Measurements from ENCODE around the gene GTPBP2.
"Not testable (repeated sequence)": the region's sequence is repeated elsewhere in the genome, so short reads cannot be mapped to it uniquely, and the experiment has no call there.

Gene GTPBP2

GRCh38 chr6:43608310-43608763 lies 20.7 kb downstream of the GTPBP2 start:
- intact Hi-C loops (cut with DNase I; ENCODE audit: low total_unique reads) = no loop called here
- Histone ChIP-seq H3K4me1 (no peaks in the 10 kb centered on the region), H3K27ac (no peak overlapping the region), H3K27me3 (no peaks in the 10 kb centered on the region), H3K4me3 (no peak overlapping the region), H3K36me3 (peaks cover 6 to 74% (median 32%) of the 10 kb centered on the region in 3 donors), H3K9me3 (no peaks in the 10 kb centered on the region)
- TF ChIP-seq, protein P1, sequence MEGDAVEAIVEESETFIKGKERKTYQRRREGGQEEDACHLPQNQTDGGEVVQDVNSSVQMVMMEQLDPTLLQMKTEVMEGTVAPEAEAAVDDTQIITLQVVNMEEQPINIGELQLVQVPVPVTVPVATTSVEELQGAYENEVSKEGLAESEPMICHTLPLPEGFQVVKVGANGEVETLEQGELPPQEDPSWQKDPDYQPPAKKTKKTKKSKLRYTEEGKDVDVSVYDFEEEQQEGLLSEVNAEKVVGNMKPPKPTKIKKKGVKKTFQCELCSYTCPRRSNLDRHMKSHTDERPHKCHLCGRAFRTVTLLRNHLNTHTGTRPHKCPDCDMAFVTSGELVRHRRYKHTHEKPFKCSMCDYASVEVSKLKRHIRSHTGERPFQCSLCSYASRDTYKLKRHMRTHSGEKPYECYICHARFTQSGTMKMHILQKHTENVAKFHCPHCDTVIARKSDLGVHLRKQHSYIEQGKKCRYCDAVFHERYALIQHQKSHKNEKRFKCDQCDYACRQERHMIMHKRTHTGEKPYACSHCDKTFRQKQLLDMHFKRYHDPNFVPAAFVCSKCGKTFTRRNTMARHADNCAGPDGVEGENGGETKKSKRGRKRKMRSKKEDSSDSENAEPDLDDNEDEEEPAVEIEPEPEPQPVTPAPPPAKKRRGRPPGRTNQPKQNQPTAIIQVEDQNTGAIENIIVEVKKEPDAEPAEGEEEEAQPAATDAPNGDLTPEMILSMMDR (IDR thresholded peaks at IDR 0.05) = peak; percentile 71 to 73
- DNase-seq = peak in 1 of 2 donors; percentile 71

DNA sequence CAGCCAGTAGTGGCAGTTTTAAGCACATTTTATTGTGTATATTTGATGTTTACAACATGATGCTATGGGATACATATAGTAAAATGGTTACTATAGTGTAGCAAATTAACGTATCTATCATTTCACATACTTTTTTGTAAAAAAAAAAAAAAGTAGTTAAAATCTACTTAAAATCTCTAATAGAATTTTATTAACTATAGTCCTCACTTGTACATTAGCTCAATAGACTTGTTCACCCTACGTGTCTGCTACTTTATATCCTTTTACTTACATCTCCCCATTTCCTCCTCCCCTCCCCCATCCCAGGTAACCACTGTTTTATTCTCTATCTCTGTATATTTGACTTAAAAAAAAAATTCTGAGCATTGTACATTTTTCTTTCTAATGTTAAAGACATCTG lies 23.0 kb downstream of the GTPBP2 start:
- Histone ChIP-seq H3K27ac (no peak overlapping the region), H3K4me3 (no peak overlapping the region), H3K27me3 (no peaks in the 10 kb centered on the region), H3K9me3 (no peaks in the 10 kb centered on the region), H3K36me3 (peaks cover 17 to 74% (median 39%) of the 10 kb centered on the region in 3 donors), H3K4me1 (no peaks in the 10 kb centered on the region)
- TF ChIP-seq, protein P1 (IDR thresholded peaks at IDR 0.05) = no peak
- intact Hi-C loops (cut with DNase I; ENCODE audit: low total_unique reads) = no loop called here
- no peak for DNase-seq

- H3K27me3 ChIP-seq = no peaks in the 10 kb centered on the region
- intact Hi-C loops (cut with DNase I; ENCODE audit: low total_unique reads) = no loop called here
- no peak for DNase-seq
- no peaks in the 10 kb centered on the region for H3K4me1 ChIP-seq
- no peak overlapping the region for H3K4me3 ChIP-seq
- H3K9me3 ChIP-seq = no peaks in the 10 kb centered on the region
- no peak overlapping the region for H3K27ac ChIP-seq
- H3K36me3 ChIP-seq = peaks cover 21 to 80% (median 35%) of the 10 kb centered on the region in 3 donors
- TF ChIP-seq, protein P1 (IDR thresholded peaks at IDR 0.05) = no peak
These were observed 24.9 kb downstream of the GTPBP2 start for GRCh38 chr6:43604174-43604573.

GRCh38 chr6:43600595-43600994 lies 28.5 kb downstream of the GTPBP2 start:
- peaks cover 34 to 76% (median 37%) of the 10 kb centered on the region in 3 donors for H3K36me3 ChIP-seq
- TF ChIP-seq, protein P1 (IDR thresholded peaks at IDR 0.05) = no peak
- no peak for DNase-seq
- no peaks in the 10 kb centered on the region for H3K27me3 ChIP-seq
- intact Hi-C loops (cut with DNase I; ENCODE audit: low total_unique reads) = no loop called here
- H3K4me3 ChIP-seq = no peak overlapping the region
- no peak overlapping the region for H3K27ac ChIP-seq
- no peaks in the 10 kb centered on the region for H3K4me1 ChIP-seq
- H3K9me3 ChIP-seq = no peaks in the 10 kb centered on the region

GRCh38 chr6:43593938-43594337 lies 35.1 kb downstream of the GTPBP2 start:
- peaks cover 12 to 44% (median 14%) of the 10 kb centered on the region in 3 donors for H3K36me3 ChIP-seq

GRCh38 chr6:43589564-43589963 lies 39.5 kb downstream of the GTPBP2 start:
- DNase-seq; H3K9me3 ChIP-seq; H3K4me3 ChIP-seq; intact Hi-C loops (cut with DNase I; ENCODE audit: low total_unique reads); H3K27ac ChIP-seq; H3K4me1 ChIP-seq; H3K27me3 ChIP-seq: not testable (repeated sequence)
- peaks cover 19 to 71% (median 39%) of the 10 kb centered on the region in 3 donors for H3K36me3 ChIP-seq

More at GRCh38 chr6:43593938-43594337, 35.1 kb downstream of the GTPBP2 start:
- Histone ChIP-seq H3K27ac (no peak overlapping the region), H3K27me3 (no peaks in the 10 kb centered on the region), H3K4me1 (no peaks in the 10 kb centered on the region), H3K4me3 (no peak overlapping the region), H3K9me3 (no peaks in the 10 kb centered on the region)
- DNase-seq = no peak
- intact Hi-C loops (cut with DNase I; ENCODE audit: low total_unique reads) = no loop called here
- TF ChIP-seq, protein P1 (IDR thresholded peaks at IDR 0.05) = no peak

Data from tibial artery (tissue), 4 donors.